WTC11 (cell line): ENCODE results near the gene FHL3. TPM values are rescaled to one million over a fixed set of nuclear protein-coding genes. Genes with fewer than 3 reads are reported as not detected.

ENCODE experiments used
- ATAC-seq: fragments of 200-7000 bp; cut with Tn5 transposase; 2 replicates; pipeline ENCODE4 v1.10.0; 2021; ENCODE audit warnings: mild to moderate bottlenecking, moderate library complexity
- CTCF ChIA-PET: fragments of 300-600 bp; sonication (Branson Sonifier 250); formaldehyde crosslinking; loops from one replicate; lab custom pipeline; 2021; ENCODE audit warnings: antibody characterized with exemption; lab: Charles Lee
- POLR2A ChIA-PET: fragments of 350-600 bp; sonication (Branson Sonifier 250); formaldehyde crosslinking; loops from one replicate; lab custom pipeline; 2021; ENCODE audit warnings: antibody characterized with exemption; lab: Charles Lee
- DNase-seq: peaks from one replicate; pipeline ENCODE4 v3.0.0; 2021; ENCODE audit warnings: low spot score
- H3K27ac Mint-ChIP-seq: 2 replicates; pipeline ENCODE4 v1.8.0; 2021; ENCODE audit warnings: mixed read lengths
- H3K27me3 Mint-ChIP-seq: 2 replicates; pipeline ENCODE4 v1.8.0; 2021; ENCODE audit warnings: low read depth, mild to moderate bottlenecking, moderate library complexity, mixed read lengths
- H3K36me3 Mint-ChIP-seq: 2 replicates; pipeline ENCODE4 v1.8.0; 2021; ENCODE audit warnings: mixed read lengths
- H3K4me1 Mint-ChIP-seq: 2 replicates; pipeline ENCODE4 v1.8.0; 2022; ENCODE audit warnings: mixed read lengths
- H3K4me3 Mint-ChIP-seq: 2 replicates; pipeline ENCODE4 v1.8.0; 2021; ENCODE audit warnings: mild to moderate bottlenecking, moderate library complexity, mixed read lengths
- H3K9me3 Mint-ChIP-seq: 2 replicates; pipeline ENCODE4 v1.8.0; 2021; ENCODE audit warnings: mixed read lengths
- E2F1 ChIP-seq: sonication (generic); formaldehyde crosslinking; IDR thresholded peaks from 2 replicates; pipeline ENCODE4 v1.8.0; 2022; ENCODE audit warnings: mild to moderate bottlenecking, missing genetic modification reagents
- ETV6 ChIP-seq: sonication (generic); formaldehyde crosslinking; IDR thresholded peaks from 2 replicates; pipeline ENCODE4 v1.8.1; 2022; ENCODE audit warnings: mild to moderate bottlenecking, missing genetic modification reagents
- FOXJ3 ChIP-seq: sonication (generic); formaldehyde crosslinking; IDR thresholded peaks from 2 replicates; pipeline ENCODE4 v1.9.0; 2021; ENCODE audit warnings: missing genetic modification reagents, mild to moderate bottlenecking, borderline replicate concordance
- FOXP4 ChIP-seq: sonication (generic); formaldehyde crosslinking; IDR thresholded peaks from 2 replicates; pipeline ENCODE4 v1.8.0; 2022; ENCODE audit warnings: mild to moderate bottlenecking, missing genetic modification reagents
- GABPB1 ChIP-seq: sonication (generic); formaldehyde crosslinking; IDR thresholded peaks from 2 replicates; pipeline ENCODE4 v1.8.1; 2023; ENCODE audit warnings: mild to moderate bottlenecking, missing genetic modification reagents
- GTF2I ChIP-seq: fragments of 250-450 bp; sonication (Bioruptor Pico); conservative IDR thresholded peaks from 2 replicates; pipeline ENCODE4 v1.4.0; 2021; ENCODE audit warnings: mild to moderate bottlenecking
- IRF1 ChIP-seq: sonication (generic); formaldehyde crosslinking; IDR thresholded peaks from 2 replicates; pipeline ENCODE4 v1.8.0; 2023; ENCODE audit warnings: missing genetic modification reagents
- IRF2 ChIP-seq: sonication (generic); formaldehyde crosslinking; IDR thresholded peaks from 2 replicates; pipeline ENCODE4 v1.8.0; 2022; ENCODE audit warnings: low read depth, missing genetic modification reagents, borderline replicate concordance
- PRDM15 ChIP-seq: sonication (generic); formaldehyde crosslinking; IDR thresholded peaks from 2 replicates; pipeline ENCODE4 v1.8.0; 2022; ENCODE audit warnings: missing genetic modification reagents
- RORB ChIP-seq: fragments of 250-450 bp; sonication (Bioruptor Pico); IDR thresholded peaks from 2 replicates; pipeline ENCODE4 v1.9.0; 2021; ENCODE audit warnings: mild to moderate bottlenecking
- SP1 ChIP-seq: sonication (generic); formaldehyde crosslinking; conservative IDR thresholded peaks from 2 replicates; pipeline ENCODE4 v1.8.1; 2022; ENCODE audit warnings: missing genetic modification reagents
- STAT6 ChIP-seq: sonication (generic); formaldehyde crosslinking; conservative IDR thresholded peaks from 2 replicates; pipeline ENCODE4 v1.8.1; 2023; ENCODE audit warnings: mild to moderate bottlenecking, low read depth, missing genetic modification reagents, moderate library complexity
- TCF7 ChIP-seq: sonication (generic); formaldehyde crosslinking; IDR thresholded peaks from 2 replicates; pipeline ENCODE4 v1.8.0; 2022; ENCODE audit warnings: mild to moderate bottlenecking, low read depth, missing genetic modification reagents, moderate library complexity
- ZBTB21 ChIP-seq: sonication (generic); formaldehyde crosslinking; IDR thresholded peaks from 2 replicates; pipeline ENCODE4 v1.8.1; 2023; ENCODE audit warnings: mild to moderate bottlenecking, missing genetic modification reagents, borderline replicate concordance
- ZMAT4 ChIP-seq: fragments of 250-450 bp; sonication (Bioruptor Pico); IDR thresholded peaks from 2 replicates; pipeline ENCODE4 v1.9.0; 2021; ENCODE audit warnings: mild to moderate bottlenecking
- ZNF232 ChIP-seq: sonication (generic); formaldehyde crosslinking; IDR thresholded peaks from 2 replicates; pipeline ENCODE4 v1.8.0; 2022; ENCODE audit warnings: mild to moderate bottlenecking, missing genetic modification reagents
- ZNF263 ChIP-seq: sonication (generic); formaldehyde crosslinking; IDR thresholded peaks from 2 replicates; pipeline ENCODE4 v1.8.1; 2022; ENCODE audit warnings: low read depth, mild to moderate bottlenecking, moderate library complexity, missing genetic modification reagents
- ZNF423 ChIP-seq: fragments of 250-450 bp; sonication (Bioruptor Pico); IDR thresholded peaks from 2 replicates; pipeline ENCODE4 v2.1.2; 2022; ENCODE audit warnings: mild to moderate bottlenecking, moderate library complexity
- ZNF512 ChIP-seq: sonication (generic); formaldehyde crosslinking; IDR thresholded peaks from 2 replicates; pipeline ENCODE4 v1.8.1; 2022; ENCODE audit warnings: missing genetic modification reagents, borderline replicate concordance
- ZSCAN18 ChIP-seq: fragments of 250-450 bp; sonication (Bioruptor Pico); IDR thresholded peaks from 2 replicates; pipeline ENCODE4 v2.1.2; 2022; ENCODE audit warnings: mild to moderate bottlenecking, moderate library complexity
- total RNA-seq: library from RNA; stranded (reverse); gene quantifications from 3 replicates; pipeline ENCODE4 v1.2.3, GENCODE V29; 2021

The FHL3 gene
- total RNA-seq, 1 experiment from 2014 or later: 34.4 TPM

- TF ChIP-seq SP1 (CRISPR knock-in tag): no peak
- TF ChIP-seq TCF7: no peak
- no peak for TF ChIP-seq ZMAT4 (CRISPR knock-in tag)
- TF ChIP-seq ZNF512 (CRISPR knock-in tag): no peak
- no peak for TF ChIP-seq FOXJ3 (CRISPR knock-in tag)
- TF ChIP-seq GTF2I (CRISPR knock-in tag): no peak
Observed at GRCh38 chr1:38041936-38042834, 36.9 kb upstream of the FHL3 start (continued).

- ATAC-seq: no peak
- no peak overlapping the region for H3K4me3 Mint-ChIP-seq
Observed at GRCh38 chr1:38039331-38040088, 34.2 kb upstream of the FHL3 start.

More at GRCh38 chr1:38039331-38040088, 34.2 kb upstream of the FHL3 start:
- Mint-ChIP-seq H3K4me1 (peaks cover 30% of the 10 kb centered on the region), H3K27me3 (peaks cover 26% of the 10 kb centered on the region), H3K9me3 (peaks cover 11% of the 10 kb centered on the region), H3K36me3 (peaks cover 24% of the 10 kb centered on the region), H3K27ac (no peak overlapping the region)
- TF ChIP-seq ZNF263 (CRISPR knock-in tag) (no peak), GABPB1 (CRISPR knock-in tag) (no peak), IRF2 (CRISPR knock-in tag) (no peak), ZNF232 (CRISPR knock-in tag) (no peak), ETV6 (CRISPR knock-in tag) (no peak), RORB (no peak), GTF2I (CRISPR knock-in tag) (no peak), FOXP4 (CRISPR knock-in tag) (no peak), ZNF423 (CRISPR knock-in tag) (no peak), PRDM15 (CRISPR knock-in tag) (no peak), IRF1 (CRISPR knock-in tag) (no peak), ZBTB21 (CRISPR knock-in tag) (no peak), STAT6 (CRISPR knock-in tag) (no peak), ZSCAN18 (CRISPR knock-in tag) (no peak), E2F1 (no peak)
- no peak for DNase-seq
- CTCF ChIA-PET: interaction anchor here (0.5 to 5.3 kb wide), 10 partner anchors 9 to 796 kb away, joined by 3 to 49 read pairs (median 6); no protein-coding TSS in a partner anchor
- POLR2A ChIA-PET: no interaction called here
